NB4 (cell line): ENCODE data around the gene LILRA6.

Experiments used
- CTCF ChIP-seq: IDR thresholded peaks from one replicate; pipeline ENCODE4 v1.5.1; 2012; ENCODE audit warnings: low read depth, low read length
- MYC ChIP-seq: IDR thresholded peaks from 2 replicates; pipeline ENCODE4 v1.6.1; 2011; ENCODE audit warnings: low read depth, low read length
- POLR2A ChIP-seq: IDR thresholded peaks from 2 replicates; pipeline ENCODE4 v1.6.1; 2011; ENCODE audit warnings: mild to moderate bottlenecking; ENCODE audit not compliant: insufficient read length; ENCODE audit errors: extremely low read depth

DNA sequence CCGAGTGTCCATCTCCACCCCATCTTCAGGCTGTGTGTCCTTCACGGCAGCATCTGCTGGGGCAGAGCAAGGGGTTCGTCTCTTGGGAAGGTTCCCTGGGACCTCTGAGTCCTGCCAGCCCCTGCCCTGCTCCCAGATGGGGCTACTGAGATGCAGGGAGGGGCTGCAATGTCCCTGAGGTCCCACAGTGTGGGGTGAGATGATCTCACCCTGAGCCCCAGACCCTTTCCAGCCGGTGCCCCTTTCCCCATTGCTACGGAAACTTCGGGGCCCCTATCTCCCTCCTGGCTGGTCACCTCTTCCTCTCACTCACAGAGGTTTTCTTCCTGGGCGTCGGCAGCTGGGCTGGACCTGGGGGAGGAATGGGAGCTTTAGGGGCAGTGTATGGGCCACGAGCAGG is 33.4 kb upstream of the LILRA6 start:
- TF ChIP-seq CTCF = no peak
- no peak for TF ChIP-seq POLR2A
- no peak for TF ChIP-seq MYC
